NCI-H1105 (cell line): ENCODE data around the gene CYGB.

Source experiments
- DNase-seq: peaks from one replicate; lab custom pipeline; 2025; lab: John Stamatoyannopoulos, UW

The CYGB gene

GRCh38 chr17:76500747-76501017, 36.8 kb downstream of the CYGB start:
- DNase-seq: no peak

- no peak for DNase-seq
Measured at GRCh38 chr17:76500074-76500746, 37.3 kb downstream of the CYGB start.

- DNase-seq: no peak
Measured at GRCh38 chr17:76499267-76499667, 38.2 kb downstream of the CYGB start.

GRCh38 chr17:76498876-76499251, 38.6 kb downstream of the CYGB start:
- DNase-seq: no peak

- no peak for DNase-seq
Measured at GRCh38 chr17:76497979-76498875, 39.3 kb downstream of the CYGB start.

- no peak for DNase-seq
Measured at GRCh38 chr17:76497699-76497978, 39.9 kb downstream of the CYGB start.

- DNase-seq: no peak
Measured at GRCh38 chr17:76496464-76496863, 41.0 kb downstream of the CYGB start.

GRCh38 chr17:76495663-76496400, 41.7 kb downstream of the CYGB start:
- no peak for DNase-seq

GRCh38 chr17:76493505-76494167, 43.9 kb downstream of the CYGB start:
- no peak for DNase-seq

- no peak for DNase-seq
Measured at GRCh38 chr17:76492989-76493501, 44.5 kb downstream of the CYGB start.

- DNase-seq: no peak
Measured at GRCh38 chr17:76492123-76492988, 45.2 kb downstream of the CYGB start.

- DNase-seq: no peak
Measured at GRCh38 chr17:76491271-76492122, 46.0 kb downstream of the CYGB start.

- no peak for DNase-seq
Measured at GRCh38 chr17:76490112-76490710, 47.3 kb downstream of the CYGB start.

- DNase-seq: no peak
Measured at GRCh38 chr17:76487451-76488192, 49.9 kb downstream of the CYGB start.

- DNase-seq: no peak
Measured at GRCh38 chr17:76485569-76485968, 51.9 kb downstream of the CYGB start.

- no peak for DNase-seq
Measured at GRCh38 chr17:76484228-76484725, 53.2 kb downstream of the CYGB start.

- no peak for DNase-seq
Measured at GRCh38 chr17:76481071-76481655, 56.3 kb downstream of the CYGB start.

GRCh38 chr17:76480632-76481031, 56.9 kb downstream of the CYGB start:
- no peak for DNase-seq
